ENCODE measurements around the gene HUWE1. TPM values are rescaled to one million over a fixed set of nuclear protein-coding genes. Genes with fewer than 3 reads are reported as not detected.

HUWE1 gene
- total and polyA plus RNA-seq, 2 of the 13 experiments (the other 11 are each of a cell fraction or from before 2014, with no cell fraction given) = 63.2 to 68.1 TPM

- TF ChIP-seq ZNF501 (CRISPR knock-in tag; IDR thresholded peaks at IDR 0.05) = peak; percentile 68; the same call in 1 of the 2 replicates
- peak; percentile 56 for TF ChIP-seq ASH2L (IDR thresholded peaks at IDR 0.05; ENCODE audit: insufficient read length, low read depth, low read length)
- TF ChIP-seq HOXA3 (CRISPR knock-in tag; IDR thresholded peaks at IDR 0.05) = peak; percentile 30; the same call in 1 of the 2 replicates
- TF ChIP-seq ZMYM4 (CRISPR knock-in tag; IDR thresholded peaks at IDR 0.05) = 0 out of 2 replicates have a peak, but pooled peaks have one; percentile 39
- peak; percentile 69 for TF ChIP-seq POLR2AphosphoS5 (IDR thresholded peaks at IDR 0.05; ENCODE audit: low read depth, low read length)
- TF ChIP-seq HBP1 (CRISPR knock-in tag; IDR thresholded peaks at IDR 0.05; ENCODE audit: low read depth) = 0 out of 2 replicates have a peak, but pooled peaks have one; percentile 16
- no peak for TF ChIP-seq YEATS2 (CRISPR knock-in tag; IDR thresholded peaks at IDR 0.05; ENCODE audit: borderline replicate concordance)
- TF ChIP-seq SALL1 (CRISPR knock-in tag; IDR thresholded peaks at IDR 0.05) = no peak
- TF ChIP-seq RXRA (CRISPR knock-in tag; IDR thresholded peaks at IDR 0.05) = 0 out of 2 replicates have a peak, but pooled peaks have one; percentile 31
- TF ChIP-seq ZNF460 (CRISPR knock-in tag; IDR thresholded peaks at IDR 0.05; ENCODE audit: borderline replicate concordance) = no peak
- TF ChIP-seq GLMP (CRISPR knock-in tag; IDR thresholded peaks at IDR 0.05; ENCODE audit: borderline replicate concordance) = no peak
- TF ChIP-seq HES4 (CRISPR knock-in tag; IDR thresholded peaks at IDR 0.05; ENCODE audit: borderline replicate concordance) = no peak
- TF ChIP-seq, protein P1, sequence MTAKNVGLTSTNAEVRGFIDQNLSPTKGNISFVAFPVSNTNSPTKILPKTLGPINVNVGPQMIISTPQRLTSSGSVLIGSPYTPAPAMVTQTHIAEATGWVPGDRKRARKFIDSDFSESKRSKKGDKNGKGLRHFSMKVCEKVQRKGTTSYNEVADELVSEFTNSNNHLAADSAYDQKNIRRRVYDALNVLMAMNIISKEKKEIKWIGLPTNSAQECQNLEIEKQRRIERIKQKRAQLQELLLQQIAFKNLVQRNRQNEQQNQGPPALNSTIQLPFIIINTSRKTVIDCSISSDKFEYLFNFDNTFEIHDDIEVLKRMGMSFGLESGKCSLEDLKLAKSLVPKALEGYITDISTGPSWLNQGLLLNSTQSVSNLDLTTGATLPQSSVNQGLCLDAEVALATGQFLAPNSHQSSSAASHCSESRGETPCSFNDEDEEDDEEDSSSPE (CRISPR knock-in tag; IDR thresholded peaks at IDR 0.05) = peak; percentile 61
- TF ChIP-seq JARID2 (CRISPR knock-in tag; IDR thresholded peaks at IDR 0.05; ENCODE audit: insufficient replicate concordance) = no peak
- no peak for TF ChIP-seq ZBED4 (CRISPR knock-in tag; IDR thresholded peaks at IDR 0.05; ENCODE audit: borderline replicate concordance)
- TF ChIP-seq HDAC2 (CRISPR knock-in tag; IDR thresholded peaks at IDR 0.05) = no peak
- no peak for TF ChIP-seq SRF (IDR thresholded peaks at IDR 0.05; ENCODE audit: low read depth, low read length)
- no peak for TF ChIP-seq DR1 (CRISPR knock-in tag; IDR thresholded peaks at IDR 0.05)
- no peak for TF ChIP-seq ZNF292 (CRISPR knock-in tag; IDR thresholded peaks at IDR 0.05; ENCODE audit: borderline replicate concordance, low read depth)
- peak; percentile 33 for TF ChIP-seq AGO2 (optimal IDR thresholded peaks at IDR 0.05; ENCODE audit: low read depth, low read length)
- TF ChIP-seq EEA1 (CRISPR knock-in tag; IDR thresholded peaks at IDR 0.05; ENCODE audit: borderline replicate concordance) = no peak
- no peak for TF ChIP-seq ZNF207 (IDR thresholded peaks at IDR 0.05; ENCODE audit: borderline replicate concordance)
Measured at GRCh38 chrX:53686151-53686885, at the start of gene HUWE1 (continued).
